ENCODE results near the gene CYSLTR2. TPM values are rescaled to one million over a fixed set of nuclear protein-coding genes. Genes with fewer than 3 reads are reported as not detected.

The CYSLTR2 gene
- total RNA-seq, 2 experiments from 2014 or later, result 2.4 to 2.7 TPM

- DNase-seq (no peak), ATAC-seq (ENCODE audit: poor library complexity) (no peak)
- peaks cover 11% of the 10 kb centered on the region for H3K36me3 Mint-ChIP-seq (ENCODE audit: low read depth)
- Histone ChIP-seq H3K36me3 (ENCODE audit: insufficient read depth, low read length) (no peaks in the 10 kb centered on the region), H3K27ac (ENCODE audit: low read depth in 1 of 2, low read length in 2 of 2) (no peak overlapping the region), H3K9me3 (ENCODE audit: control insufficient read depth in 1 of 2, insufficient read depth in 1 of 2, low read length in 2 of 2) (peaks cover 0 to 17% of the 10 kb centered on the region in 2 experiments), H3K27me3 (ENCODE audit: control insufficient read depth in 1 of 2, insufficient read depth in 2 of 2, low read length in 2 of 2) (peaks cover 0 to 4% of the 10 kb centered on the region in 2 experiments), H3K4me1 (ENCODE audit: insufficient read depth, low read length) (no peaks in the 10 kb centered on the region), H3K4me3 (ENCODE audit: low read length) (no peak overlapping the region)
- peaks cover 9% of the 10 kb centered on the region for H3K9me3 Mint-ChIP-seq
- ChIA-PET POLR2A (interaction anchor here (0.6 kb wide), 1 partner anchor 28 kb away, joined by 3 read pairs; no protein-coding TSS in a partner anchor), CTCF (interaction anchor here (1.4 to 1.6 kb wide), 2 partner anchors 61 to 128 kb away, joined by 4 read pairs; no protein-coding TSS in a partner anchor)
- H3K27me3 Mint-ChIP-seq, result no peaks in the 10 kb centered on the region
- no peak overlapping the region for H3K4me3 Mint-ChIP-seq
- no peak for TF ChIP-seq CTCF (IDR thresholded peaks at IDR 0.05)
- no peak overlapping the region for H3K27ac Mint-ChIP-seq
- H3K4me1 Mint-ChIP-seq (ENCODE audit: low read depth), result no peaks in the 10 kb centered on the region
- intact Hi-C loops (cut with DNase I, micrococcal nuclease), result no loop called here
Observed at GRCh38 chr13:48640767-48641166, 13.0 kb upstream of the CYSLTR2 start.

GRCh38 chr13:48641404-48641803, 12.3 kb upstream of the CYSLTR2 start:
- no peak for TF ChIP-seq CTCF (IDR thresholded peaks at IDR 0.05)
- intact Hi-C loops (cut with DNase I, micrococcal nuclease), result no loop called here
- CTCF ChIA-PET, result interaction anchor here (1.6 kb wide), 1 partner anchor 61 kb away, joined by 4 read pairs; no protein-coding TSS in a partner anchor

GRCh38 chr13:48642061-48642460, 11.7 kb upstream of the CYSLTR2 start:
- ChIA-PET CTCF (no interaction called here), POLR2A (no interaction called here)
- Mint-ChIP-seq H3K27me3 (no peaks in the 10 kb centered on the region), H3K4me1 (ENCODE audit: low read depth) (no peaks in the 10 kb centered on the region), H3K4me3 (no peak overlapping the region), H3K36me3 (ENCODE audit: low read depth) (peaks cover 7% of the 10 kb centered on the region), H3K27ac (no peak overlapping the region), H3K9me3 (peaks cover 4% of the 10 kb centered on the region)
- TF ChIP-seq CTCF (IDR thresholded peaks at IDR 0.05), result no peak
- intact Hi-C loops (cut with DNase I, micrococcal nuclease), result loop anchor here in 1 of 2 experiments (2.0 kb wide), 1 partner anchor 127 kb away; no protein-coding TSS in a partner anchor
- no peak for DNase-seq
- Histone ChIP-seq H3K27ac (ENCODE audit: low read depth in 1 of 2, low read length in 2 of 2) (no peak overlapping the region), H3K27me3 (ENCODE audit: control insufficient read depth in 1 of 2, insufficient read depth in 2 of 2, low read length in 2 of 2) (peaks cover 0 to 4% of the 10 kb centered on the region in 2 experiments), H3K4me3 (ENCODE audit: low read length) (no peak overlapping the region), H3K9me3 (ENCODE audit: control insufficient read depth in 1 of 2, insufficient read depth in 1 of 2, low read length in 2 of 2) (peaks cover 0 to 6% of the 10 kb centered on the region in 2 experiments), H3K4me1 (ENCODE audit: insufficient read depth, low read length) (no peaks in the 10 kb centered on the region), H3K36me3 (ENCODE audit: insufficient read depth, low read length) (no peaks in the 10 kb centered on the region)
- ATAC-seq (ENCODE audit: poor library complexity), result no peak

More at GRCh38 chr13:48641404-48641803, 12.3 kb upstream of the CYSLTR2 start:
- Histone ChIP-seq H3K27me3 (ENCODE audit: control insufficient read depth in 1 of 2, insufficient read depth in 2 of 2, low read length in 2 of 2) (peaks cover 0 to 4% of the 10 kb centered on the region in 2 experiments), H3K9me3 (ENCODE audit: control insufficient read depth in 1 of 2, insufficient read depth in 1 of 2, low read length in 2 of 2) (peaks cover 0 to 11% of the 10 kb centered on the region in 2 experiments), H3K36me3 (ENCODE audit: insufficient read depth, low read length) (no peaks in the 10 kb centered on the region), H3K4me1 (ENCODE audit: insufficient read depth, low read length) (no peaks in the 10 kb centered on the region), H3K27ac (ENCODE audit: low read depth in 1 of 2, low read length in 2 of 2) (no peak overlapping the region), H3K4me3 (ENCODE audit: low read length) (no peak overlapping the region)
- H3K4me1 Mint-ChIP-seq (ENCODE audit: low read depth), result no peaks in the 10 kb centered on the region
- H3K27me3 Mint-ChIP-seq, result no peaks in the 10 kb centered on the region
- no peak for DNase-seq
- H3K9me3 Mint-ChIP-seq, result peaks cover 6% of the 10 kb centered on the region
- POLR2A ChIA-PET, result no interaction called here
- no peak overlapping the region for H3K27ac Mint-ChIP-seq
- H3K4me3 Mint-ChIP-seq, result no peak overlapping the region
- ATAC-seq (ENCODE audit: poor library complexity), result no peak
- peaks cover 10% of the 10 kb centered on the region for H3K36me3 Mint-ChIP-seq (ENCODE audit: low read depth)
